Liver (tissue), 9 donors: Measurements from ENCODE around the gene JPH3. TPM values are rescaled to one million over a fixed set of nuclear protein-coding genes. Genes with fewer than 3 reads are reported as not detected.

Experiments used
- DNase-seq: peaks from one replicate; pipeline ENCODE4 v3.0.0-alpha.2; 2017; ENCODE audit warnings: low spot score
- H3K27ac ChIP-seq, 2 donors: one replicate each; pipeline ENCODE4 v1.7.0; 2013; ENCODE audit warnings: inconsistent platforms in 2 of 2, low read length in 2 of 2, control low read depth in 1 of 2, low read depth in 1 of 2, mild to moderate bottlenecking in 1 of 2
- H3K27me3 ChIP-seq, 4 donors: one replicate each; pipeline versions ENCODE4 v1.6.1 to v1.7.0; 2013; ENCODE audit warnings: low read length in 3 of 4, inconsistent platforms in 1 of 4, mild to moderate bottlenecking in 1 of 4, moderate library complexity in 1 of 4; ENCODE audit not compliant: control insufficient read depth in 4 of 4, insufficient read depth in 4 of 4
- H3K36me3 ChIP-seq, 4 donors: one replicate each; pipeline versions ENCODE4 v1.6.1 to v1.7.0; 2013; ENCODE audit warnings: low read length in 3 of 4, mild to moderate bottlenecking in 3 of 4, low read depth in 1 of 4, moderate library complexity in 1 of 4; ENCODE audit not compliant: control insufficient read depth in 4 of 4, insufficient read depth in 3 of 4
- H3K4me1 ChIP-seq, 4 donors: one replicate each; pipeline versions ENCODE4 v1.6.1 to v1.7.0; 2013; ENCODE audit warnings: low read length in 3 of 4, mild to moderate bottlenecking in 3 of 4, moderate library complexity in 1 of 4; ENCODE audit not compliant: control insufficient read depth in 4 of 4, insufficient read depth in 4 of 4
- H3K4me3 ChIP-seq, 3 donors: one replicate each; pipeline versions ENCODE4 v1.6.1 to v1.7.0; 2013; ENCODE audit warnings: low read length in 3 of 3, control low read depth in 1 of 3, low read depth in 1 of 3, mild to moderate bottlenecking in 1 of 3
- H3K9ac ChIP-seq, 2 donors: one replicate each; pipeline ENCODE4 v1.7.0; 2013; ENCODE audit warnings: low read length in 2 of 2, mild to moderate bottlenecking in 2 of 2, moderate library complexity in 2 of 2, control low read depth in 1 of 2, low read depth in 1 of 2
- H3K9me3 ChIP-seq, 4 donors: one replicate each; pipeline versions ENCODE4 v1.6.1 to v1.7.0; 2013; ENCODE audit warnings: low read length in 3 of 4; ENCODE audit not compliant: control insufficient read depth in 4 of 4
- EGR1 ChIP-seq, 2 donors: IDR thresholded peaks; 2 replicates each; pipeline ENCODE4 v1.6.1; 2016 to 2018; ENCODE audit warnings: antibody characterized with exemption in 2 of 2, low read depth in 2 of 2
- FOXA1 ChIP-seq: IDR thresholded peaks from 2 replicates; pipeline ENCODE4 v1.6.1; 2016; ENCODE audit warnings: antibody characterized with exemption
- FOXA2 ChIP-seq: IDR thresholded peaks from 2 replicates; pipeline ENCODE4 v1.6.1; 2016; ENCODE audit warnings: antibody characterized with exemption
- GABPA ChIP-seq, 2 donors: IDR thresholded peaks in 1 of 2; conservative IDR thresholded peaks in 1 of 2; 2 replicates each; pipeline ENCODE4 v1.6.1; 2016; ENCODE audit warnings: antibody characterized with exemption in 2 of 2, mild to moderate bottlenecking in 1 of 2, moderate library complexity in 1 of 2
- HNF4A ChIP-seq, 2 donors: conservative IDR thresholded peaks; 2 replicates each; pipeline ENCODE4 v1.6.1; 2016; ENCODE audit warnings: antibody characterized with exemption in 2 of 2, mild to moderate bottlenecking in 2 of 2
- HNF4G ChIP-seq: IDR thresholded peaks from 2 replicates; pipeline ENCODE4 v1.6.1; 2016; ENCODE audit warnings: antibody characterized with exemption
- JUND ChIP-seq, 2 donors: IDR thresholded peaks; 2 replicates each; pipeline ENCODE4 v1.6.1; 2016; ENCODE audit warnings: antibody characterized with exemption in 2 of 2
- NR2F2 ChIP-seq: IDR thresholded peaks from 2 replicates; pipeline ENCODE4 v1.6.1; 2016; ENCODE audit warnings: antibody characterized with exemption
- RXRA ChIP-seq, 2 donors: IDR thresholded peaks; 2 replicates each; pipeline ENCODE4 v1.6.1; 2017 to 2018; ENCODE audit warnings: antibody characterized with exemption in 2 of 2, mild to moderate bottlenecking in 1 of 2
- SP1 ChIP-seq: IDR thresholded peaks from 2 replicates; pipeline ENCODE4 v1.6.1; 2018; ENCODE audit warnings: antibody characterized with exemption, mild to moderate bottlenecking
- TAF1 ChIP-seq: conservative IDR thresholded peaks from 2 replicates; pipeline ENCODE4 v1.6.1; 2016; ENCODE audit warnings: antibody characterized with exemption, mild to moderate bottlenecking
- YY1 ChIP-seq: IDR thresholded peaks from 2 replicates; pipeline ENCODE4 v1.6.1; 2016; ENCODE audit warnings: antibody characterized with exemption, mild to moderate bottlenecking
- WGBS: extraction: QIAGEN DNeasy Blood & Tissue Kit; methylation state at CpG from one replicate; pipeline ENCODE4 v1.1.7; 2013; 5-methylcytosine and 5-hydroxymethylcytosine counted together
- polyA plus RNA-seq, 2 donors: library from polyadenylated mRNA; stranded (reverse) in 1 of 2; unstranded in 1 of 2; fragments of 200-250 nt in 1 of 2; fragments of >200 nt in 1 of 2; fragmentation: Nextera tagmentation in 1 of 2; extraction: Ambion mirVana in 1 of 2; gene quantifications; one replicate each; pipeline versions ENCODE4 v1.2.1 to v1.2.3, GENCODE V29; 2013 to 2015
- total RNA-seq, 2 donors: library from RNA; depleted of rRNA; stranded (reverse); fragments of >200 nt; gene quantifications; one replicate each; pipeline ENCODE4 v1.2.3, GENCODE V29; 2014
- TF ChIP-seq, protein P1 (sequence below): IDR thresholded peaks from 2 replicates; pipeline ENCODE4 v1.6.1; 2016; ENCODE audit warnings: antibody characterized with exemption
- TF ChIP-seq, protein P2 (sequence below): fragments of 150-350 bp; IDR thresholded peaks from 2 replicates; pipeline ENCODE4 v1.5.1; 2017; ENCODE audit warnings: improper control_type of control experiment, low read depth, low read length; ENCODE audit not compliant: missing input control
- TF ChIP-seq, protein P3 (sequence below): IDR thresholded peaks from 2 replicates; pipeline ENCODE4 v1.6.1; 2016; ENCODE audit warnings: antibody characterized with exemption
- TF ChIP-seq, protein P4 (sequence below): IDR thresholded peaks from 2 replicates; pipeline ENCODE4 v1.6.1; 2016; ENCODE audit warnings: antibody characterized with exemption, mild to moderate bottlenecking
- TF ChIP-seq, protein P5 (sequence below): IDR thresholded peaks from 2 replicates; pipeline ENCODE4 v1.6.1; 2016; ENCODE audit warnings: antibody characterized with exemption
- donor health status: healthy.
- donor health status: healthy.
- donor health status: healthy.
- donor health status: healthy.
- donor health status: healthy.

The JPH3 gene
- total and polyA plus RNA-seq, 4 donors, result under 0.01 to 0.09 (median 0.04) TPM

DNA sequence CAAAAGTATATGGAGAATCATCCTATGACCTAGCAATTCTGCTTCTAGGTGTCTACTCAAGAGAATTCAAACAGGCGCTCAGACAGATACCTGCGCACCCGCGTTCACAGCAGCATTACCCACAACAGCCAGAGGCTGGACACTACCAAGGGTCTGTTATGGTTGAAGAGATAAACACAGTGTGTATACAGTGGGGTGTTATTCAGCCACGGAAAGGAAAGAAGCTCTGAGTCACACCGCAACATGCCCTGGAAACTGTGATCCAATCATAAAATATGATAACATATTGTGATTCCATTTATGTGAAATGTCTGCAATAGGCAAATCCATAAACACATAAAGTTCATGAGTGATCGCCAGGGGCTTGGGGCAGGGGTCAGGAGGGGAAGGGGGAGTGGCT lies 18.0 kb upstream of the JPH3 start:
- DNase-seq, result no peak
- no peaks in the 10 kb centered on the region for H3K27me3 ChIP-seq
- H3K9ac ChIP-seq, result no peak overlapping the region

DNA sequence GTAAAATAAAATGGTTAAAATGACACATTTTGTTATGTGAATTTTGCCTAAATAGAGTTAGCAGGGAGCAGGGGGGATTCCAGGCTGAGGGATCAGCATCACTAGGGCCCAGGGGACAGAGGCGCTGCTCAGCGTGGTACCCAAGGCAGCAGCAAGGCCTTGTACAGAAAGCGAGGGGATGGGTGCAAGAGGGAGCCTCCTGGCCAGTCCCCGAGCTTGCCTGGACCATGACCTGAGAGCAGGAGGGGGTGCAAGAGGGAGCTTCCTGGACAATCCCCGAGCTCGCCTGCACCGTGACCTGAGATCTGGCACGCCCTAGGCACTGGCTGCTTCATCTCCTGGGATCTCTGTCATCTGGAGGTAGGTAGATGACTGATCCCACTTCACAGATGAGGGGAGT lies 17.3 kb upstream of the JPH3 start:
- no peak overlapping the region for H3K27ac ChIP-seq
- peaks cover 0 to 5% (median 1%) of the 10 kb centered on the region in 4 donors for H3K4me1 ChIP-seq
- WGBS, result 85% methylated on average over 8 of the region's 8 CpGs
- TF ChIP-seq YY1 (no peak), HNF4G (no peak)
- TF ChIP-seq, protein P1, sequence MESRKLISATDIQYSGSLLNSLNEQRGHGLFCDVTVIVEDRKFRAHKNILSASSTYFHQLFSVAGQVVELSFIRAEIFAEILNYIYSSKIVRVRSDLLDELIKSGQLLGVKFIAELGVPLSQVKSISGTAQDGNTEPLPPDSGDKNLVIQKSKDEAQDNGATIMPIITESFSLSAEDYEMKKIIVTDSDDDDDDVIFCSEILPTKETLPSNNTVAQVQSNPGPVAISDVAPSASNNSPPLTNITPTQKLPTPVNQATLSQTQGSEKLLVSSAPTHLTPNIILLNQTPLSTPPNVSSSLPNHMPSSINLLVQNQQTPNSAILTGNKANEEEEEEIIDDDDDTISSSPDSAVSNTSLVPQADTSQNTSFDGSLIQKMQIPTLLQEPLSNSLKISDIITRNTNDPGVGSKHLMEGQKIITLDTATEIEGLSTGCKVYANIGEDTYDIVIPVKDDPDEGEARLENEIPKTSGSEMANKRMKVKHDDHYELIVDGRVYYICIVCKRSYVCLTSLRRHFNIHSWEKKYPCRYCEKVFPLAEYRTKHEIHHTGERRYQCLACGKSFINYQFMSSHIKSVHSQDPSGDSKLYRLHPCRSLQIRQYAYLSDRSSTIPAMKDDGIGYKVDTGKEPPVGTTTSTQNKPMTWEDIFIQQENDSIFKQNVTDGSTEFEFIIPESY, result no peak
- TF ChIP-seq, protein P2, sequence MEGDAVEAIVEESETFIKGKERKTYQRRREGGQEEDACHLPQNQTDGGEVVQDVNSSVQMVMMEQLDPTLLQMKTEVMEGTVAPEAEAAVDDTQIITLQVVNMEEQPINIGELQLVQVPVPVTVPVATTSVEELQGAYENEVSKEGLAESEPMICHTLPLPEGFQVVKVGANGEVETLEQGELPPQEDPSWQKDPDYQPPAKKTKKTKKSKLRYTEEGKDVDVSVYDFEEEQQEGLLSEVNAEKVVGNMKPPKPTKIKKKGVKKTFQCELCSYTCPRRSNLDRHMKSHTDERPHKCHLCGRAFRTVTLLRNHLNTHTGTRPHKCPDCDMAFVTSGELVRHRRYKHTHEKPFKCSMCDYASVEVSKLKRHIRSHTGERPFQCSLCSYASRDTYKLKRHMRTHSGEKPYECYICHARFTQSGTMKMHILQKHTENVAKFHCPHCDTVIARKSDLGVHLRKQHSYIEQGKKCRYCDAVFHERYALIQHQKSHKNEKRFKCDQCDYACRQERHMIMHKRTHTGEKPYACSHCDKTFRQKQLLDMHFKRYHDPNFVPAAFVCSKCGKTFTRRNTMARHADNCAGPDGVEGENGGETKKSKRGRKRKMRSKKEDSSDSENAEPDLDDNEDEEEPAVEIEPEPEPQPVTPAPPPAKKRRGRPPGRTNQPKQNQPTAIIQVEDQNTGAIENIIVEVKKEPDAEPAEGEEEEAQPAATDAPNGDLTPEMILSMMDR, result no peak
- no peak overlapping the region for H3K9ac ChIP-seq
- no peaks in the 10 kb centered on the region for H3K27me3 ChIP-seq
- no peak overlapping the region for H3K4me3 ChIP-seq
- H3K36me3 ChIP-seq, result no peaks in the 10 kb centered on the region
- DNase-seq, result no peak
- H3K9me3 ChIP-seq, result no peaks in the 10 kb centered on the region

More for the DNA sequence above, 18.0 kb upstream of the JPH3 start:
- no peak overlapping the region for H3K4me3 ChIP-seq
- no peak overlapping the region for H3K27ac ChIP-seq
- TF ChIP-seq, protein P3, sequence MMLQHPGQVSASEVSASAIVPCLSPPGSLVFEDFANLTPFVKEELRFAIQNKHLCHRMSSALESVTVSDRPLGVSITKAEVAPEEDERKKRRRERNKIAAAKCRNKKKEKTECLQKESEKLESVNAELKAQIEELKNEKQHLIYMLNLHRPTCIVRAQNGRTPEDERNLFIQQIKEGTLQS, result no peak
- TF ChIP-seq JUND (IDR thresholded peaks at IDR 0.05) (no peak), HNF4G (no peak), GABPA (IDR thresholded peaks at IDR 0.05 in 1 of 2, conservative IDR thresholded peaks at IDR 0.05 in 1 of 2) (no peak), FOXA1 (no peak), SP1 (no peak), EGR1 (IDR thresholded peaks at IDR 0.05; ENCODE audit: low read depth in 2 of 2) (no peak), YY1 (no peak), HNF4A (conservative IDR thresholded peaks at IDR 0.05) (no peak), FOXA2 (no peak), NR2F2 (no peak), RXRA (IDR thresholded peaks at IDR 0.05) (no peak), TAF1 (no peak)
- TF ChIP-seq, protein P4, sequence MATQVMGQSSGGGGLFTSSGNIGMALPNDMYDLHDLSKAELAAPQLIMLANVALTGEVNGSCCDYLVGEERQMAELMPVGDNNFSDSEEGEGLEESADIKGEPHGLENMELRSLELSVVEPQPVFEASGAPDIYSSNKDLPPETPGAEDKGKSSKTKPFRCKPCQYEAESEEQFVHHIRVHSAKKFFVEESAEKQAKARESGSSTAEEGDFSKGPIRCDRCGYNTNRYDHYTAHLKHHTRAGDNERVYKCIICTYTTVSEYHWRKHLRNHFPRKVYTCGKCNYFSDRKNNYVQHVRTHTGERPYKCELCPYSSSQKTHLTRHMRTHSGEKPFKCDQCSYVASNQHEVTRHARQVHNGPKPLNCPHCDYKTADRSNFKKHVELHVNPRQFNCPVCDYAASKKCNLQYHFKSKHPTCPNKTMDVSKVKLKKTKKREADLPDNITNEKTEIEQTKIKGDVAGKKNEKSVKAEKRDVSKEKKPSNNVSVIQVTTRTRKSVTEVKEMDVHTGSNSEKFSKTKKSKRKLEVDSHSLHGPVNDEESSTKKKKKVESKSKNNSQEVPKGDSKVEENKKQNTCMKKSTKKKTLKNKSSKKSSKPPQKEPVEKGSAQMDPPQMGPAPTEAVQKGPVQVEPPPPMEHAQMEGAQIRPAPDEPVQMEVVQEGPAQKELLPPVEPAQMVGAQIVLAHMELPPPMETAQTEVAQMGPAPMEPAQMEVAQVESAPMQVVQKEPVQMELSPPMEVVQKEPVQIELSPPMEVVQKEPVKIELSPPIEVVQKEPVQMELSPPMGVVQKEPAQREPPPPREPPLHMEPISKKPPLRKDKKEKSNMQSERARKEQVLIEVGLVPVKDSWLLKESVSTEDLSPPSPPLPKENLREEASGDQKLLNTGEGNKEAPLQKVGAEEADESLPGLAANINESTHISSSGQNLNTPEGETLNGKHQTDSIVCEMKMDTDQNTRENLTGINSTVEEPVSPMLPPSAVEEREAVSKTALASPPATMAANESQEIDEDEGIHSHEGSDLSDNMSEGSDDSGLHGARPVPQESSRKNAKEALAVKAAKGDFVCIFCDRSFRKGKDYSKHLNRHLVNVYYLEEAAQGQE, result no peak
- TF ChIP-seq, protein P2, result no peak
- TF ChIP-seq, protein P5, sequence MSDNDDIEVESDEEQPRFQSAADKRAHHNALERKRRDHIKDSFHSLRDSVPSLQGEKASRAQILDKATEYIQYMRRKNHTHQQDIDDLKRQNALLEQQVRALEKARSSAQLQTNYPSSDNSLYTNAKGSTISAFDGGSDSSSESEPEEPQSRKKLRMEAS, result no peak
- TF ChIP-seq, protein P1, result no peak
- H3K36me3 ChIP-seq, result no peaks in the 10 kb centered on the region
- no peaks in the 10 kb centered on the region for H3K9me3 ChIP-seq
- 85% methylated on average over 7 of the region's 7 CpGs for WGBS
- H3K4me1 ChIP-seq, result peaks cover 0 to 5% (median 1%) of the 10 kb centered on the region in 4 donors
